Caco-2 (cell line): ENCODE measurements around the gene TIMMDC1. TPM values are rescaled to one million over a fixed set of nuclear protein-coding genes. Genes with fewer than 3 reads are reported as not detected.

Source experiments
- BruUV-seq: library from RNA; stranded (reverse); fragments of 400-500 nt; replicated peaks from 2 replicates; lab custom pipeline; 2021; lab: Mats Ljungman, UMichigan
- CTCF ChIA-PET: fragments of 300-600 bp; sonication (Branson Sonifier 250); formaldehyde crosslinking; loops from one replicate; lab custom pipeline; 2022; ENCODE audit warnings: antibody characterized with exemption; lab: Charles Lee
- POLR2A ChIA-PET: fragments of 300-600 bp; sonication (Branson Sonifier 250); formaldehyde crosslinking; loops from one replicate; lab custom pipeline; 2022; ENCODE audit warnings: antibody characterized with exemption; lab: Charles Lee
- DNase-seq, 2 experiments: peaks; one replicate each; pipeline versions ENCODE4 v3.0.0 to v3.0.0-alpha.2; 2020 to 2022
- H3K27me3 ChIP-seq: replicated peaks from 2 replicates; pipeline ENCODE4 v1.6.0; 2011; ENCODE audit warnings: low read length; ENCODE audit not compliant: control insufficient read depth, insufficient read depth
- H3K36me3 ChIP-seq: 2 replicates; pipeline ENCODE4 v1.5.1; 2011; ENCODE audit warnings: low read length; ENCODE audit not compliant: control insufficient read depth, insufficient read depth
- H3K4me1 ChIP-seq: fragments of 250-450 bp; sonication (Bioruptor Pico); 2 replicates; pipeline ENCODE4 v1.5.1; 2020; ENCODE audit warnings: mild to moderate bottlenecking
- H3K4me3 ChIP-seq: 2 replicates; pipeline ENCODE4 v1.5.1; 2011; ENCODE audit warnings: low read depth, mild to moderate bottlenecking, control low read depth, low read length
- H3K9me3 ChIP-seq: fragments of 250-450 bp; sonication (Bioruptor Pico); 2 replicates; pipeline ENCODE4 v1.5.1; 2020; ENCODE audit warnings: mild to moderate bottlenecking, moderate library complexity
- H3K27ac Mint-ChIP-seq: one replicate; pipeline ENCODE4 v1.8.0; 2022; ENCODE audit warnings: mixed read lengths; ENCODE audit not compliant: unreplicated experiment
- H3K27me3 Mint-ChIP-seq: one replicate; pipeline ENCODE4 v1.8.0; 2022; ENCODE audit warnings: mixed read lengths; ENCODE audit not compliant: insufficient read depth, unreplicated experiment
- H3K36me3 Mint-ChIP-seq: one replicate; pipeline ENCODE4 v1.8.0; 2022; ENCODE audit warnings: mild to moderate bottlenecking, mixed read lengths; ENCODE audit not compliant: insufficient read depth, unreplicated experiment
- H3K4me1 Mint-ChIP-seq: one replicate; pipeline ENCODE4 v1.8.0; 2022; ENCODE audit warnings: low read depth, mixed read lengths; ENCODE audit not compliant: unreplicated experiment
- H3K4me3 Mint-ChIP-seq: one replicate; pipeline ENCODE4 v1.8.0; 2022; ENCODE audit warnings: mild to moderate bottlenecking, moderate library complexity, mixed read lengths; ENCODE audit not compliant: unreplicated experiment
- H3K9me3 Mint-ChIP-seq: one replicate; pipeline ENCODE4 v1.8.0; 2022; ENCODE audit warnings: mixed read lengths; ENCODE audit not compliant: unreplicated experiment
- intact Hi-C: fragments of 100-400 bp; cut with micrococcal nuclease; formaldehyde crosslinking; loops from one replicate; pipeline ENCODE4 v1.10.0; 2022; ENCODE audit not compliant: unreplicated experiment
- total RNA-seq: library from RNA; stranded (reverse); gene quantifications from 2 replicates; pipeline ENCODE4 v1.2.3, GENCODE V29; 2022
- TF ChIP-seq, protein P1 (sequence below), 2 experiments: fragments of 200-600 bp in 1 of 2; IDR thresholded peaks; 1 replicate in 1 of 2; 2 replicates in 1 of 2; pipeline versions ENCODE4 v1.5.1 to v1.8.0; 2011 to 2022; ENCODE audit warnings: antibody characterized with exemption in 1 of 2, control low read depth in 1 of 2, inconsistent platforms in 1 of 2, low read depth in 1 of 2, low read length in 1 of 2, mild to moderate bottlenecking in 1 of 2, moderate library complexity in 1 of 2; ENCODE audit not compliant: insufficient read depth in 1 of 2, severe bottlenecking in 1 of 2, unreplicated experiment in 1 of 2

TIMMDC1 gene
- total RNA-seq, 1 experiment from 2014 or later: 66.7 TPM

DNA sequence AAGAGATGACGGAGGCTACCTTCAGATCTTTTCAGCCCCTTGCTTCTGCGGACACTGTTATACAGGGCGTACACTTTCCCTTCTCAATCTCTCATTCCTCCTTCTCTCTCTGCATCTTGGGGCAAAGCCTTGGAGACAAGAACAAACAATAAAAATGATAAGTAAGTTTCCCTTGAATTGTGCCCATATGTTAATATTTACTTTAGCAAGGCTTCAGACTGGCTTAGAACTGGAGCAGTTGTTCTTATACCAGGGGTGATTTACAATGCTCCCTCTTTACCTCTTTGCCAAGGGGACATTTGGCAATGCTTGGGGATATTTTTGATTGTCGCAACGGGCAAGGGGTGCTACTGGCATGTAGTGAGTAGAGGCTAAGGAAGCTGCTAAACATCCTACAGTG lies 29.4 kb downstream of the TIMMDC1 start:
- Mint-ChIP-seq H3K36me3 (no peaks in the 10 kb centered on the region), H3K27ac (no peak overlapping the region), H3K27me3 (no peaks in the 10 kb centered on the region), H3K9me3 (no peaks in the 10 kb centered on the region), H3K4me1 (no peaks in the 10 kb centered on the region), H3K4me3 (no peak overlapping the region)
- TF ChIP-seq, protein P1, sequence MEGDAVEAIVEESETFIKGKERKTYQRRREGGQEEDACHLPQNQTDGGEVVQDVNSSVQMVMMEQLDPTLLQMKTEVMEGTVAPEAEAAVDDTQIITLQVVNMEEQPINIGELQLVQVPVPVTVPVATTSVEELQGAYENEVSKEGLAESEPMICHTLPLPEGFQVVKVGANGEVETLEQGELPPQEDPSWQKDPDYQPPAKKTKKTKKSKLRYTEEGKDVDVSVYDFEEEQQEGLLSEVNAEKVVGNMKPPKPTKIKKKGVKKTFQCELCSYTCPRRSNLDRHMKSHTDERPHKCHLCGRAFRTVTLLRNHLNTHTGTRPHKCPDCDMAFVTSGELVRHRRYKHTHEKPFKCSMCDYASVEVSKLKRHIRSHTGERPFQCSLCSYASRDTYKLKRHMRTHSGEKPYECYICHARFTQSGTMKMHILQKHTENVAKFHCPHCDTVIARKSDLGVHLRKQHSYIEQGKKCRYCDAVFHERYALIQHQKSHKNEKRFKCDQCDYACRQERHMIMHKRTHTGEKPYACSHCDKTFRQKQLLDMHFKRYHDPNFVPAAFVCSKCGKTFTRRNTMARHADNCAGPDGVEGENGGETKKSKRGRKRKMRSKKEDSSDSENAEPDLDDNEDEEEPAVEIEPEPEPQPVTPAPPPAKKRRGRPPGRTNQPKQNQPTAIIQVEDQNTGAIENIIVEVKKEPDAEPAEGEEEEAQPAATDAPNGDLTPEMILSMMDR (IDR thresholded peaks at IDR 0.05; ENCODE audit: insufficient read depth in 1 of 2, low read depth in 1 of 2, low read length in 1 of 2, severe bottlenecking in 1 of 2, unreplicated experiment in 1 of 2): no peak
- Histone ChIP-seq H3K36me3 (no peaks in the 10 kb centered on the region), H3K4me3 (no peak overlapping the region), H3K4me1 (no peaks in the 10 kb centered on the region), H3K27me3 (no peaks in the 10 kb centered on the region), H3K9me3 (no peaks in the 10 kb centered on the region)
- POLR2A ChIA-PET: no interaction called here
- DNase-seq: no peak
- CTCF ChIA-PET: no interaction called here
- no TSS peak for BruUV-seq
- intact Hi-C loops: no loop called here

DNA sequence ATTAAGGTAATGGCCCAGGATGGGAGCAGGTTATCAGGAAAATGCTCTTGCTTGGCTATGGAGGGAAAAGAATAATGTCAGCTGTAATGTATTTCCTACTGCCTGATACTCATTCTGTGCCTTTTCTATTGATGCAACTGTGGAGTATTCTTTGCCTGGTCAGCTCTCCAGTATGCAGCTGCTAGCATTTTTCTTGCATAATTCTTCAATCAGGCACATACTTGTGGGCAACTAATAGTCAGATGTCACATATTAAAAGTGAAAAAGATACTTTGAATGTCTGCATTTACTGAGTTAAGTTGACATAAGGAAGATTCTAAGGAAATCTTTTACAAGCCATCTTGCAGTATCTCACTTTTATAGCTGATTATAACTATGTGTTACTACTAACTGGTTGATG lies 31.5 kb downstream of the TIMMDC1 start:
- intact Hi-C loops: no loop called here
- POLR2A ChIA-PET: no interaction called here
- no peaks in the 10 kb centered on the region for H3K36me3 Mint-ChIP-seq

DNA sequence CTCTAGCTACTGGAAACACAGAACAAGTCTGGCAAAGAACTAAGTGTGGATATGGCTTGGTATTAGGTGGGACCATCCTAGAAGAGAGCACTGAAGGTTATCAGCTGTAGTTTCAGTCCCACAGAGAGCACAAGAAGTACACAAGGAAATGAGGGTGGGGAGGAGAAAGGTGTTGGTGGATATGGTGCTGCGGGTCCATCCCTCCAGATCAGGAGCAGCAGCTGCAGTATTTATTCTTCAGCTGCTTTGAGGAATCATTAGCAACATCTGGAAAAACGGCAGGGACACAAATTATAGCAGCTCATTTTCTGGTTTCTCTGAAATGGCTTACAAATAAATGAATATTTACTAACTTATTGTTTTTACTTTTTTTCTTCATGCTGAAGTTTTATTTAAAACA lies 32.1 kb downstream of the TIMMDC1 start:
- intact Hi-C loops: no loop called here
- Histone ChIP-seq H3K27me3 (no peaks in the 10 kb centered on the region), H3K4me3 (no peak overlapping the region), H3K9me3 (no peaks in the 10 kb centered on the region), H3K4me1 (no peaks in the 10 kb centered on the region), H3K36me3 (no peaks in the 10 kb centered on the region)
- H3K4me1 Mint-ChIP-seq: no peaks in the 10 kb centered on the region
- ChIA-PET CTCF (no interaction called here), POLR2A (no interaction called here)
- no peaks in the 10 kb centered on the region for H3K27me3 Mint-ChIP-seq
- H3K4me3 Mint-ChIP-seq: no peak overlapping the region
- no peaks in the 10 kb centered on the region for H3K9me3 Mint-ChIP-seq
- BruUV-seq: no TSS peak
- H3K36me3 Mint-ChIP-seq: no peaks in the 10 kb centered on the region
- TF ChIP-seq, protein P1 (IDR thresholded peaks at IDR 0.05; ENCODE audit: insufficient read depth in 1 of 2, low read depth in 1 of 2, low read length in 1 of 2, severe bottlenecking in 1 of 2, unreplicated experiment in 1 of 2): no peak
- H3K27ac Mint-ChIP-seq: no peak overlapping the region
- no peak for DNase-seq

More for the DNA sequence above, 31.5 kb downstream of the TIMMDC1 start:
- Histone ChIP-seq H3K9me3 (no peaks in the 10 kb centered on the region), H3K4me1 (no peaks in the 10 kb centered on the region), H3K36me3 (no peaks in the 10 kb centered on the region), H3K4me3 (no peak overlapping the region), H3K27me3 (no peaks in the 10 kb centered on the region)
- CTCF ChIA-PET: no interaction called here
- no peak overlapping the region for H3K4me3 Mint-ChIP-seq
- H3K27me3 Mint-ChIP-seq: no peaks in the 10 kb centered on the region
- TF ChIP-seq, protein P1 (IDR thresholded peaks at IDR 0.05; ENCODE audit: insufficient read depth in 1 of 2, low read depth in 1 of 2, low read length in 1 of 2, severe bottlenecking in 1 of 2, unreplicated experiment in 1 of 2): no peak
- no peaks in the 10 kb centered on the region for H3K4me1 Mint-ChIP-seq
- no peaks in the 10 kb centered on the region for H3K9me3 Mint-ChIP-seq
- H3K27ac Mint-ChIP-seq: no peak overlapping the region
- BruUV-seq: no TSS peak
- DNase-seq: no peak
